NCI-H524 (cell line): Measurements from ENCODE around the gene RLF.

ENCODE experiments used
- DNase-seq, 2 experiments: peaks; one replicate each; lab custom pipeline; 2025; lab: John Stamatoyannopoulos, UW

RLF gene

DNA sequence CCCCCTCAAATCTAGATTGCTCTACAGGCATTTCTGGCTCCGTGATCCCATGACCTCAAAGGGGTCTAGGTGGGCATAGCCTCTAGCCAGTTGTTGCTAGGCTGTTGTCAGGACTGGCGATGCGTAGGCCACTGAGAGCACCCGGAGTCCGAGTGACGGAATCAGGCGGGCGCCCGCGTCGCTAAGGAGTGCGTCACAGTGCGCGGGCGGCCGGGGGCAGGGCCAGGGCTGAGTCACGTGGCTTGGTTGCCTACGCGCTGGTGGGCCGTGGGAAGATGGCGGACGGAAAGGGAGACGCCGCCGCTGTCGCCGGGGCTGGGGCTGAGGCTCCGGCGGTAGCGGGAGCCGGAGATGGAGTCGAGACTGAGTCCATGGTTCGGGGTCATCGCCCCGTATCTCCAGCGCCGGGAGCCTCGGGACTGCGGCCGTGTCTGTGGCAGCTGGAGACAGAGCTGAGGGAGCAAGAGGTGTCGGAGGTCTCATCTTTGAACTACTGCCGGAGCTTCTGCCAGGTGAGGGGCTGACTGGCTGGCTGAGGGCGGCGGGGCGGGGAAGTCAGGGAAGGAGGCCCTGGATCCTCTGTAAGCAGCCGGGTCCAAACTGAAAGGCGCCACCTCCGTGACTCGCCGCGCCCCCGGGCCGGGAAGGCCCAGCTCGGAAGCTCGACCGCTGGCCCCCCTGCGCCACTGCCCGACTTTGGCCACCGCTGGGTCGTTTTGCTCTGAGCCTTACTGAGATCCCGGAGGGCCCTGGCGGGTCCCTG, at the start of gene RLF:
Gene RLF (plus strand): TSS at position 263 of the 763 bp plus-strand sequence. CDS start 13 bp downstream, at position 276.
- peak; percentile 72 to 91 for DNase-seq

GRCh38 chr1:40114400-40114799, 46.8 kb upstream of the RLF start:
- no peak for DNase-seq

- no peak for DNase-seq
Observed at GRCh38 chr1:40120128-40120527, 41.1 kb upstream of the RLF start.

DNA sequence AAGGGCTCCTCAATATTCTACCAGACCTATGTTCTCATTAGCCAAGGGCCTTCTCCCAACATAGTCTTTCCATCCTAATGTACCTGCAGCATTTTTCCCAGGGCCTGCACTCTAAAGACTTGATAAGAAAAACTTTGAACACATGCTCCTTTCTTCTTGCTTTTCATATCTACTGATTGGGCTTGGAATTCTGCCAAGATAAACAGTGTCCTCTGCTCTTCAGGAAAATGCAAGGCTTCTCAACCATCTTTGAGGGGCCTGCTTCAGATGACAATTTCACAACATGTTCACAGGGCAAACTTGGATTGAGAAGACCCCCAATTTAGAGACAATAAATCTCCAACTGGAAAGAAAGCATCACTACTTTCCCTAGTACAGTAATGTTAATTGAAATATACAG, 38.3 kb upstream of the RLF start:
- DNase-seq, result no peak

- DNase-seq, result no peak
Observed at GRCh38 chr1:40130892-40131291, 30.3 kb upstream of the RLF start.

- peak in 1 of 2 experiments; percentile 52 for DNase-seq
Observed at GRCh38 chr1:40132383-40133311, 28.5 kb upstream of the RLF start.

GRCh38 chr1:40133312-40133665, 27.9 kb upstream of the RLF start:
- DNase-seq, result no peak

DNA sequence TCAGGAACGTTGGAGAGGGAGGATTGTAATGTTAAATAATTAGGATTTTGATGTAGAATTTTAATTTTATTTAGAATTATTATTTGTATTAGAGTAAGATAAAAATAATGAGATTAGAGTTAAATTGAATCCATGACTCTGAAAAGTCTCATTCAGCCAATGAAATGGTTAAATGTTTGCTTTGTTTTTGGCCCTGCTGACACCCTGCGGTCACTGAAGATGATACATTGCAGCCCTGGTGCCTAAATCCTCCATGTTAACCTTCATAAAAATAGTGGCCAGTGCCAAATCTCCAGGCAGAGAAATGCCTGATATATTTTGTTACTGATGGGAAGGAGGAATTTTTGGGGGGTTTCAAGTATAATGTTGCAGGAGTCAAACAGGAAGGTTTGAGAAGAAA, 27.3 kb upstream of the RLF start:
- no peak for DNase-seq

- no peak for DNase-seq
Observed at GRCh38 chr1:40140211-40140973, 20.8 kb upstream of the RLF start.

DNA sequence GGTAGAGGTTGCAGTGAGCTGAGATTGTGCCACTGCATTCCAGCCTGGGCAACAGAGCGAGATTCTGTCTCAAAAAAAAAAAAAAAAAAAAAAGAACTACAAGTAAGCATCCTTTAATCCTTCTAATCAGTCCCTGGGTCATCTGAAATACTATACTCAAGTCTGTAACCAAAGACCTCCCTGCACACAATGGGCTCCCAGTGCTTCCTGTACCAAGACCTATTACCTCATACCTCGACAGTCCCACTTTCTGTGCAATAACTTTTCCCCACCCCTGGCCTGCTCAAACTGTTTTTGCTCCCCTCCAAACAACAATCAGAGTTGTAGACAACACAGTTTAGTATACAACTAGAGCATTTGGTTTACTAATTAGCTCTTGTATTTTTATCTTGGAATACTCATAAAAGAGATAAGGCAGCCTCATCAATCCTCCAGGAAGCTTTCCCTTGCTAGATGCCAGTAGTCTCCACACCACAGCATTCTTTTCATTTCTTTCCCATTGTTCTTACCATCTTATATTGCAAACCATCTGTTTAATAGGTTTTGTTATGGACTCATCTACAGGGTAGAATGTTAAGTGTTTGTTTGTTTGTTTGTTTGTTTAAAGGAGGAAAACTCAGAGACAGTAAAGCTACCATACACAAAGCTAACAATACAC, 19.2 kb upstream of the RLF start:
- peak in 1 of 2 experiments; percentile 9 for DNase-seq

DNA sequence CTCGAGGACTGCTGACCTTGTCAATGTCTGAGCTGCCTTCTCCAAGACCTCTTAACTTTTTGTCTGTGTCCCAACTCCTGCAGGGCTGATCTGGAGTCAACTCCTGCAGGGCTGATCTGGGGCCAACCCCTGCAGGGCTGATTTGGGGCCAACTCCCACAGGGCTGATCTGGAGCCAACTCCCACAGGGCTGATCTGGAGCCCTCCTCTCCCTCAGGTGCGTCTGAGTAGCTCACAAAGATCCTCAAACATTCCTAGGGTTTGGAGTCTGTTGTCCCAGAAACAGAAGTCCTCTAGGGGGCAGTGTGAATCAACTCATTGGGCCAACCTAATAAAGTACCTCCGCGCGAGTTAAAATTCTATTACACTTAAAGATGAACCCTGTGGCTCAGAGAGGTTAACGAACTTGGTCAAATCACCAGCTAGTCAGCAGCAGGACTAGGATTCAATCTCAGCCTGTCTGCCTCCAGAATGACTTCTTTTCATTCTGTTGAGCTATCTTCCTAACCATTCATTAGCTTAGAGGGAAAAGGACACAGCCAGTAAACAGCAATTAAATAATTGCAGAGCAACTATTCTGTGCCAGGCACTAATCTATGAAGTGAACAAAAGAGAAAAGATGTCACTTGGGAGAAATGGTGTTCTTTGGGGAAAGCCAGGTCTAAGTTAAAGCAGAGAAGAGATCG, 17.2 kb upstream of the RLF start:
- DNase-seq, result peak; percentile 41 to 74

DNA sequence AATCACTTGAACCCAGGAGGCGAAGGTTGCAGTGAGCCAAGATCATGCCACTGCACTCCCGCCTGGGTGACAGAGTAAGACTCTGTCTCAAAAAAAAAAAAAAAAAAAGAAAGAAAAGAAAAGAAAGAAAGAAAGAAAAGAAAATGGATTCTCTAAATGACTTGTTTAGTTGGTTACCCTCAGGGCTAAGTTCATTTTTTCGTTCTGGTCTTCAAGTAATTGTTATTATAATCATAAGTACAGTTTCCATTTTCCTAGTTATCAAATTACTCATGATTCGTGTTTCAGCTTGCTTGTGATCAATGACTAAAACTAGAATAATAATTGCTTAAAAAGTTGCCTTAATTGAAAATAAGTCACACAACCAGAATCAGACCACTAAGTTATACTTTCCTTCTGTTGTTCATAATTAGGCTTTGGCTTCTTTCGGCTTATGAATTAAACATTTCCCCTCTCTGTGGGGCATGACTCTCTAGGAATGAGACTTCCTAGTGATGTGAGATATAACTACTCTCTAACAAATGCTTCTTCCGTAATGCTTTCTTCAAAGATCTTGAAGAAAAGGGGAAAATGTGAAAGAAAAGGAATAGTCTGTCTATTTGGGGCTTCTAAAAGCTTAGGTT, 9.6 kb upstream of the RLF start:
- DNase-seq, result no peak

GRCh38 chr1:40153073-40153770, 8.0 kb upstream of the RLF start:
- peak in 1 of 2 experiments; percentile 49 for DNase-seq

DNA sequence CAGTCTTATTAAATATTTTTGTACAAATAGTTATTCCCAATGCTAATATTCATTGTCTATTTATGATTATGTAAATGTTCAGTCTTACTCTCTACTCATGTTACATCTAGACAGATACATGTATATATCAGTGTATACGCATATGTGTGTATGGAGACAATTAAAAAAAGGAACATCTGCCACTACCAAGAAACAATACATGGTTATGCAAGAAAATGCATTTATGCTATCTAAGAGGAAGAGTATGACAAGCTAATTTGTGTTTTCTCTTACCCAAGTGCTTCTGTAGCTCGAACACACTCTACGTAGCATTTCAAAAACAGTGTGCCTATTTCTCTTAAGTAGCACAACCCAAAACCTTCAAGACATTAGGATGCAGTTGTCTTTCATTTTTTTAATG, 6.1 kb upstream of the RLF start:
- DNase-seq, result no peak

GRCh38 chr1:40155910-40156309, 5.3 kb upstream of the RLF start:
- no peak for DNase-seq

GRCh38 chr1:40160806-40161124, 422 bp upstream of the RLF start:
- DNase-seq, result no peak

GRCh38 chr1:40161888-40162397, 756 bp downstream of the RLF start:
- no peak for DNase-seq

- no peak for DNase-seq
Observed at GRCh38 chr1:40162753-40163441, 1.7 kb downstream of the RLF start.

- DNase-seq, result no peak
Observed at GRCh38 chr1:40167317-40167716, 6.1 kb downstream of the RLF start.
